Measurements from ENCODE around the gene PLB1.

DNA sequence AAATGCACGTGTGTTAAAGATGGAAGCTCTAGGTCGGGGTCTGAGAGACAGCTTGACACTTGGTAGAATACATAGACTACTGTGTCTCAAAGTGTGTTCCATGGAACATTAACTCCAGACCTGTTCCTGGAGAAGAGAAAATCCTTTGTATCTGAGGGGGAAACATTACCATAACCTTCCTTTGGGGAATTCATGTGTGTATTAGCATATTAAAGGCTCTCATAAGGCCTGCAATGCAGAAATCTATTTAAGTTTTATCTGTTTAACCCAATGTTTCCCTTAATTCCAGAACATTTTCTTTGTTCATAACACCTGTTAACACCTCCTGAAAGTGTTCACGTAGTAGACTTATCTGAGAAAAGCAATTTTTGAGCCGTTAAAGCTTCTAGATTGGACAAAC, 99.5 kb downstream of the PLB1 start:
- no peak for TF ChIP-seq CTCF (IDR thresholded peaks at IDR 0.05)
- TF ChIP-seq POLR2A (IDR thresholded peaks at IDR 0.05) = no peak
